ENCODE results near the gene APOA1. TPM values are rescaled to one million over a fixed set of nuclear protein-coding genes. Genes with fewer than 3 reads are reported as not detected.

The APOA1 gene
- total RNA-seq, 1 donor from 2014 or later, result 3.7 TPM

- Histone ChIP-seq H3K36me3 (no peaks in the 10 kb centered on the region), H3K4me3 (no peak overlapping the region), H3K27me3 (ENCODE audit: low read depth) (no peaks in the 10 kb centered on the region), H3K4me1 (no peaks in the 10 kb centered on the region), H3K27ac (no peak overlapping the region), H3K9me3 (no peaks in the 10 kb centered on the region)
- intact Hi-C loops (cut with DNase I), result no loop called here
- no peak for ATAC-seq
- no peak for DNase-seq
- no peak for TF ChIP-seq CTCF (IDR thresholded peaks at IDR 0.05)
Observed at GRCh38 chr11:116826751-116827431, 10.5 kb downstream of the APOA1 start.

- Histone ChIP-seq H3K27me3 (ENCODE audit: low read depth) (no peaks in the 10 kb centered on the region), H3K36me3 (no peaks in the 10 kb centered on the region), H3K9me3 (no peaks in the 10 kb centered on the region), H3K4me3 (no peak overlapping the region), H3K27ac (no peak overlapping the region), H3K4me1 (no peaks in the 10 kb centered on the region)
- no peak for ATAC-seq
- intact Hi-C loops (cut with DNase I), result no loop called here
- no peak for DNase-seq
- no peak for TF ChIP-seq CTCF (IDR thresholded peaks at IDR 0.05)
Observed at GRCh38 chr11:116825854-116826750, 11.3 kb downstream of the APOA1 start.

- H3K4me3 ChIP-seq, result no peak overlapping the region
- no peak for TF ChIP-seq CTCF (IDR thresholded peaks at IDR 0.05)
- no peaks in the 10 kb centered on the region for H3K27me3 ChIP-seq (ENCODE audit: low read depth)
- DNase-seq (no peak), ATAC-seq (no peak)
- no peaks in the 10 kb centered on the region for H3K9me3 ChIP-seq
- H3K4me1 ChIP-seq, result no peaks in the 10 kb centered on the region
- no peaks in the 10 kb centered on the region for H3K36me3 ChIP-seq
- intact Hi-C loops (cut with DNase I), result no loop called here
- H3K27ac ChIP-seq, result no peak overlapping the region
Observed at GRCh38 chr11:116825434-116825833, 12.0 kb downstream of the APOA1 start.

GRCh38 chr11:116823031-116823843 lies 14.2 kb downstream of the APOA1 start, which contains the start of gene APOA4:
APOA4 (minus strand) TSS chr11:116823304; CDS start chr11:116823191, 113 bp downstream.
- H3K27ac ChIP-seq, result no peak within 1 kb of the TSS
- intact Hi-C loops (cut with DNase I), result no loop called here

More at GRCh38 chr11:116823031-116823843, 14.2 kb downstream of the APOA1 start, which contains the start of gene APOA4:
- TF ChIP-seq CTCF (IDR thresholded peaks at IDR 0.05), result no peak
- DNase-seq (no peak), ATAC-seq (no peak)
- H3K36me3 ChIP-seq, result no peaks in the 10 kb centered on the region
- H3K4me3 ChIP-seq, result no peak within 1 kb of the TSS
- no peaks in the 10 kb centered on the region for H3K4me1 ChIP-seq
- H3K27me3 ChIP-seq (ENCODE audit: low read depth), result no peaks in the 10 kb centered on the region
- no peaks in the 10 kb centered on the region for H3K9me3 ChIP-seq
